Stimulated activated CD4-positive, alpha-beta T cell treated with anti-CD3 and anti-CD28 coated beads, Interleukin-4, amount 100 ng/mL, for 4 hours (primary cell): Measurements from ENCODE around the gene TMEM169.

Experiments
- DNase-seq, 2 experiments: peaks; one replicate each; pipeline ENCODE4 v3.0.0-alpha.2; 2020

The TMEM169 gene

GRCh38 chr2:216108310-216108966 lies 26.7 kb downstream of the TMEM169 start:
- no peak for DNase-seq

GRCh38 chr2:216108967-216109921 lies 27.5 kb downstream of the TMEM169 start, which contains the start of gene XRCC5:
XRCC5 (plus strand) TSS chr2:216109348; CDS start chr2:216109437, 89 bp downstream.
- peak; percentile 96 to 98 for DNase-seq

GRCh38 chr2:216109962-216110614 lies 28.4 kb downstream of the TMEM169 start:
- no peak for DNase-seq

- DNase-seq = no peak
These were observed 28.9 kb downstream of the TMEM169 start for GRCh38 chr2:216110620-216111019.

GRCh38 chr2:216111122-216111521 lies 29.4 kb downstream of the TMEM169 start:
- no peak for DNase-seq

GRCh38 chr2:216112926-216113325 lies 31.2 kb downstream of the TMEM169 start:
- DNase-seq = no peak

- DNase-seq = no peak
These were observed 31.9 kb downstream of the TMEM169 start for GRCh38 chr2:216113572-216113971.

GRCh38 chr2:216114382-216114713 lies 32.6 kb downstream of the TMEM169 start:
- no peak for DNase-seq

GRCh38 chr2:216114714-216115531 lies 33.2 kb downstream of the TMEM169 start:
- DNase-seq = peak; percentile 92 to 95

- DNase-seq = no peak
These were observed 34.7 kb downstream of the TMEM169 start for GRCh38 chr2:216116418-216116817.

- DNase-seq = no peak
These were observed 36.0 kb downstream of the TMEM169 start for GRCh38 chr2:216117561-216118340.

GRCh38 chr2:216118474-216118873 lies 36.8 kb downstream of the TMEM169 start:
- DNase-seq = no peak

GRCh38 chr2:216119146-216119545 lies 37.4 kb downstream of the TMEM169 start:
- no peak for DNase-seq

GRCh38 chr2:216119986-216120385 lies 38.3 kb downstream of the TMEM169 start:
- no peak for DNase-seq

- DNase-seq = no peak
These were observed 39.5 kb downstream of the TMEM169 start for GRCh38 chr2:216121255-216121654.

- DNase-seq = no peak
These were observed 45.2 kb downstream of the TMEM169 start for GRCh38 chr2:216126943-216127342.

- no peak for DNase-seq
These were observed 48.7 kb downstream of the TMEM169 start for GRCh38 chr2:216130346-216130971.

- no peak for DNase-seq
These were observed 49.6 kb downstream of the TMEM169 start for GRCh38 chr2:216131175-216131926.

- no peak for DNase-seq
These were observed 50.9 kb downstream of the TMEM169 start for GRCh38 chr2:216132585-216132984.

- DNase-seq = no peak
These were observed 51.7 kb downstream of the TMEM169 start for GRCh38 chr2:216133397-216133796.
